ENCODE results near the gene SLC35E2B. TPM values are rescaled to one million over a fixed set of nuclear protein-coding genes. Genes with fewer than 3 reads are reported as not detected.
"Not testable (repeated sequence)": the region's sequence is repeated elsewhere in the genome, so short reads cannot be mapped to it uniquely, and the experiment has no call there.

Gene SLC35E2B
- total and polyA plus RNA-seq, 4 donors = 11.1 to 19.3 (median 12.6) TPM

- Histone ChIP-seq H3K9me3 (ENCODE audit: control insufficient read depth in 4 of 4, low read length in 3 of 4) (no peaks in the 10 kb centered on the region), H3K4me1 (ENCODE audit: control insufficient read depth in 4 of 4, insufficient read depth in 4 of 4, low read length in 3 of 4) (no peaks in the 10 kb centered on the region), H3K4me3 (ENCODE audit: low read depth in 1 of 3, low read length in 3 of 3) (no peak overlapping the region), H3K9ac (ENCODE audit: low read depth in 1 of 2, low read length in 2 of 2) (no peak overlapping the region), H3K27ac (ENCODE audit: low read depth in 1 of 2, low read length in 2 of 2) (no peak overlapping the region), H3K36me3 (ENCODE audit: control insufficient read depth in 4 of 4, insufficient read depth in 3 of 4, low read depth in 1 of 4, low read length in 3 of 4) (peaks cover 10 to 33% (median 19%) of the 10 kb centered on the region in 4 donors), H3K27me3 (ENCODE audit: control insufficient read depth in 4 of 4, insufficient read depth in 4 of 4, low read length in 3 of 4) (no peaks in the 10 kb centered on the region)
- TF ChIP-seq RAD21 (IDR thresholded peaks at IDR 0.05) = peak in 1 of 2 donors; percentile 25
- TF ChIP-seq, protein P1, sequence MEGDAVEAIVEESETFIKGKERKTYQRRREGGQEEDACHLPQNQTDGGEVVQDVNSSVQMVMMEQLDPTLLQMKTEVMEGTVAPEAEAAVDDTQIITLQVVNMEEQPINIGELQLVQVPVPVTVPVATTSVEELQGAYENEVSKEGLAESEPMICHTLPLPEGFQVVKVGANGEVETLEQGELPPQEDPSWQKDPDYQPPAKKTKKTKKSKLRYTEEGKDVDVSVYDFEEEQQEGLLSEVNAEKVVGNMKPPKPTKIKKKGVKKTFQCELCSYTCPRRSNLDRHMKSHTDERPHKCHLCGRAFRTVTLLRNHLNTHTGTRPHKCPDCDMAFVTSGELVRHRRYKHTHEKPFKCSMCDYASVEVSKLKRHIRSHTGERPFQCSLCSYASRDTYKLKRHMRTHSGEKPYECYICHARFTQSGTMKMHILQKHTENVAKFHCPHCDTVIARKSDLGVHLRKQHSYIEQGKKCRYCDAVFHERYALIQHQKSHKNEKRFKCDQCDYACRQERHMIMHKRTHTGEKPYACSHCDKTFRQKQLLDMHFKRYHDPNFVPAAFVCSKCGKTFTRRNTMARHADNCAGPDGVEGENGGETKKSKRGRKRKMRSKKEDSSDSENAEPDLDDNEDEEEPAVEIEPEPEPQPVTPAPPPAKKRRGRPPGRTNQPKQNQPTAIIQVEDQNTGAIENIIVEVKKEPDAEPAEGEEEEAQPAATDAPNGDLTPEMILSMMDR (IDR thresholded peaks at IDR 0.05; ENCODE audit: low read depth, low read length, missing input control) = peak; percentile 9
- TF ChIP-seq, protein P2, sequence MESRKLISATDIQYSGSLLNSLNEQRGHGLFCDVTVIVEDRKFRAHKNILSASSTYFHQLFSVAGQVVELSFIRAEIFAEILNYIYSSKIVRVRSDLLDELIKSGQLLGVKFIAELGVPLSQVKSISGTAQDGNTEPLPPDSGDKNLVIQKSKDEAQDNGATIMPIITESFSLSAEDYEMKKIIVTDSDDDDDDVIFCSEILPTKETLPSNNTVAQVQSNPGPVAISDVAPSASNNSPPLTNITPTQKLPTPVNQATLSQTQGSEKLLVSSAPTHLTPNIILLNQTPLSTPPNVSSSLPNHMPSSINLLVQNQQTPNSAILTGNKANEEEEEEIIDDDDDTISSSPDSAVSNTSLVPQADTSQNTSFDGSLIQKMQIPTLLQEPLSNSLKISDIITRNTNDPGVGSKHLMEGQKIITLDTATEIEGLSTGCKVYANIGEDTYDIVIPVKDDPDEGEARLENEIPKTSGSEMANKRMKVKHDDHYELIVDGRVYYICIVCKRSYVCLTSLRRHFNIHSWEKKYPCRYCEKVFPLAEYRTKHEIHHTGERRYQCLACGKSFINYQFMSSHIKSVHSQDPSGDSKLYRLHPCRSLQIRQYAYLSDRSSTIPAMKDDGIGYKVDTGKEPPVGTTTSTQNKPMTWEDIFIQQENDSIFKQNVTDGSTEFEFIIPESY (IDR thresholded peaks at IDR 0.05) = no peak
- peak; percentile 54 for DNase-seq (ENCODE audit: low spot score)
- 90% methylated on average over 25 of the region's 25 CpGs for WGBS
These were observed 26.8 kb downstream of the SLC35E2B start for GRCh38 chr1:1665815-1666251.

DNA sequence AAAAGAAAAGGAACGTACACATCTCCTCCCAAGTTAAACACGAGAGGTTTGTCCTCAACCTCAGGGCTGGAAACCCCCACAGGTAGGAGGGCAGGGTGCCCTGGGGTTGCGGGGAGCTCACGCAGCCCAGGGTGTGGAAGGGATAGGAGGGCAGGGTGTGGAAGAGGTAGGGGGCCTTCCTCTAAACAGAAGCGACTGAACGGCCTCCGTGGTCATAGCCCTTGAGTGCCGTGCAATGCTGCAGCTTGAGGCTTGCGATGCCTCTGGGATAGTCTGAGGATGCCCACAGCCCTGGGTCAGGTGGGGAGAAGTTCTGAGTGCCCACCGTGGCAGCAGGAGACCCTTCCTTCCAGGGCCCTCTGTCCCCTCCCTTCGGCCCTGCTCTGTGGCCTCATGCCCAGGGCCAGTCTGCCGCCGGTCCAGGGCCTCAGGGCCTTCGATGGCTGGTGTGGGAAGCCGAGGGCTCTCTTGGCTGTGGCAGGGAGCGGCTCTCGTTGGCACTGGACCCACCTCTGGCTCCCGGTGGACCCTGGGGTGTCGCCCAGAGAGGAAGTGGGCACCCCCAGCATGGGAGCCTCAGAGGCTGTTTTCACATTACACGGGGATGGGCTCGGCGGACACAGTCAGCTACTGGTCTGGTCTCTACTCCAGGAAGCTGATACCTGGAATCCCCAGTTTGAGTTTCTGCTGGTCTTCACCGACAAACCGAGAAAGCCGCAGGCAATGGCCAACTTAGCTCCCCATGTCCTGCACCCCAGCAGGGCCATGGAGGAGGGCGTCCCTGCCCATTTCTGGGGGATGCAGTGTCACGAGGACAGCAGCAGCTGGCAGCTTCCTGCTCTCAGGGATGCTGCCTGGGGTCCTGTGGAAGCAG is 27.4 kb downstream of the SLC35E2B start:
- peaks cover 10 to 31% (median 17%) of the 10 kb centered on the region in 4 donors for H3K36me3 ChIP-seq (ENCODE audit: control insufficient read depth in 4 of 4, insufficient read depth in 3 of 4, low read depth in 1 of 4, low read length in 3 of 4)
- no peak overlapping the region for H3K27ac ChIP-seq (ENCODE audit: low read depth in 1 of 2, low read length in 2 of 2)
- 94% methylated on average over 27 of the region's 27 CpGs for WGBS
- H3K4me1 ChIP-seq (ENCODE audit: control insufficient read depth in 4 of 4, insufficient read depth in 4 of 4, low read length in 3 of 4) = no peaks in the 10 kb centered on the region
- no peaks in the 10 kb centered on the region for H3K9me3 ChIP-seq (ENCODE audit: control insufficient read depth in 4 of 4, low read length in 3 of 4)
- H3K27me3 ChIP-seq (ENCODE audit: control insufficient read depth in 4 of 4, insufficient read depth in 4 of 4, low read length in 3 of 4) = no peaks in the 10 kb centered on the region
- H3K4me3 ChIP-seq (ENCODE audit: low read depth in 1 of 3, low read length in 3 of 3) = no peak overlapping the region
- H3K9ac ChIP-seq (ENCODE audit: low read depth in 1 of 2, low read length in 2 of 2) = no peak overlapping the region
- DNase-seq (ENCODE audit: low spot score) = no peak
- no peak for TF ChIP-seq HNF4G (IDR thresholded peaks at IDR 0.05)
- TF ChIP-seq, protein P2 (IDR thresholded peaks at IDR 0.05) = no peak
- TF ChIP-seq, protein P3, sequence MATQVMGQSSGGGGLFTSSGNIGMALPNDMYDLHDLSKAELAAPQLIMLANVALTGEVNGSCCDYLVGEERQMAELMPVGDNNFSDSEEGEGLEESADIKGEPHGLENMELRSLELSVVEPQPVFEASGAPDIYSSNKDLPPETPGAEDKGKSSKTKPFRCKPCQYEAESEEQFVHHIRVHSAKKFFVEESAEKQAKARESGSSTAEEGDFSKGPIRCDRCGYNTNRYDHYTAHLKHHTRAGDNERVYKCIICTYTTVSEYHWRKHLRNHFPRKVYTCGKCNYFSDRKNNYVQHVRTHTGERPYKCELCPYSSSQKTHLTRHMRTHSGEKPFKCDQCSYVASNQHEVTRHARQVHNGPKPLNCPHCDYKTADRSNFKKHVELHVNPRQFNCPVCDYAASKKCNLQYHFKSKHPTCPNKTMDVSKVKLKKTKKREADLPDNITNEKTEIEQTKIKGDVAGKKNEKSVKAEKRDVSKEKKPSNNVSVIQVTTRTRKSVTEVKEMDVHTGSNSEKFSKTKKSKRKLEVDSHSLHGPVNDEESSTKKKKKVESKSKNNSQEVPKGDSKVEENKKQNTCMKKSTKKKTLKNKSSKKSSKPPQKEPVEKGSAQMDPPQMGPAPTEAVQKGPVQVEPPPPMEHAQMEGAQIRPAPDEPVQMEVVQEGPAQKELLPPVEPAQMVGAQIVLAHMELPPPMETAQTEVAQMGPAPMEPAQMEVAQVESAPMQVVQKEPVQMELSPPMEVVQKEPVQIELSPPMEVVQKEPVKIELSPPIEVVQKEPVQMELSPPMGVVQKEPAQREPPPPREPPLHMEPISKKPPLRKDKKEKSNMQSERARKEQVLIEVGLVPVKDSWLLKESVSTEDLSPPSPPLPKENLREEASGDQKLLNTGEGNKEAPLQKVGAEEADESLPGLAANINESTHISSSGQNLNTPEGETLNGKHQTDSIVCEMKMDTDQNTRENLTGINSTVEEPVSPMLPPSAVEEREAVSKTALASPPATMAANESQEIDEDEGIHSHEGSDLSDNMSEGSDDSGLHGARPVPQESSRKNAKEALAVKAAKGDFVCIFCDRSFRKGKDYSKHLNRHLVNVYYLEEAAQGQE (IDR thresholded peaks at IDR 0.05) = no peak
- TF ChIP-seq JUND (IDR thresholded peaks at IDR 0.05) = no peak
- no peak for TF ChIP-seq TAF1 (conservative IDR thresholded peaks at IDR 0.05)
- no peak for TF ChIP-seq RAD21 (IDR thresholded peaks at IDR 0.05)

DNA sequence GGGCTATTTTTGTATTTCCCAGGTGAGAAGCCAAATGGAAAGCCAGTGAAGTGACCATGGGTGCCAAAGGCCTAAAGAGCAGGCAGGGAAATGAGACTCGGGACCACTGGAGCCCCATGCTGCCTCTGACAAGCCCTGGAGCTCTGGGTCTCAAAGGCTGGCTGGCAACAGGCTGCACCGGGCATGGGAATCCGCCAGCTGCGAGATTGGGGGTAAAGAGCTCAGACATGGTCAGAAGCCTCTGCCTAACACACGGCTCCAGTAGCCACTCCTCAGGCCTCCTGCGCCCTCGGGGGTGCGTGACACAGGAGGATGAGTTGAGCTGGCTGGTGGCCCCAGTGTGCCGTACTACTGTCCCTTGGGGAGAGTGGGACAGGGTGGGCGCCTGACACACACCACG is 28.3 kb downstream of the SLC35E2B start:
- not testable (repeated sequence) for H3K27me3 ChIP-seq (ENCODE audit: control insufficient read depth in 4 of 4, insufficient read depth in 4 of 4, low read length in 3 of 4); H3K4me1 ChIP-seq (ENCODE audit: control insufficient read depth in 4 of 4, insufficient read depth in 4 of 4, low read length in 3 of 4); H3K9me3 ChIP-seq (ENCODE audit: control insufficient read depth in 4 of 4, low read length in 3 of 4); DNase-seq (ENCODE audit: low spot score); H3K9ac ChIP-seq (ENCODE audit: low read depth in 1 of 2, low read length in 2 of 2); H3K27ac ChIP-seq (ENCODE audit: low read depth in 1 of 2, low read length in 2 of 2); H3K4me3 ChIP-seq (ENCODE audit: low read depth in 1 of 3, low read length in 3 of 3)
- WGBS = 88% methylated on average over 7 of the region's 11 CpGs
- H3K36me3 ChIP-seq (ENCODE audit: control insufficient read depth in 4 of 4, insufficient read depth in 3 of 4, low read depth in 1 of 4, low read length in 3 of 4) = peaks cover 8 to 24% (median 13%) of the 10 kb centered on the region in 4 donors

- not testable (repeated sequence) for H3K9me3 ChIP-seq (ENCODE audit: control insufficient read depth in 4 of 4, low read length in 3 of 4); DNase-seq (ENCODE audit: low spot score); H3K4me1 ChIP-seq (ENCODE audit: control insufficient read depth in 4 of 4, insufficient read depth in 4 of 4, low read length in 3 of 4); H3K27me3 ChIP-seq (ENCODE audit: control insufficient read depth in 4 of 4, insufficient read depth in 4 of 4, low read length in 3 of 4); H3K9ac ChIP-seq (ENCODE audit: low read depth in 1 of 2, low read length in 2 of 2); H3K4me3 ChIP-seq (ENCODE audit: low read depth in 1 of 3, low read length in 3 of 3); H3K27ac ChIP-seq (ENCODE audit: low read depth in 1 of 2, low read length in 2 of 2)
- WGBS = 81% methylated on average over 15 of the region's 15 CpGs
- H3K36me3 ChIP-seq (ENCODE audit: control insufficient read depth in 4 of 4, insufficient read depth in 3 of 4, low read depth in 1 of 4, low read length in 3 of 4) = peaks cover 8 to 20% (median 12%) of the 10 kb centered on the region in 4 donors
These were observed 29.6 kb downstream of the SLC35E2B start for GRCh38 chr1:1662830-1663560.

All from liver (tissue), 9 donors.